Lower leg skin (tissue), 4 donors: ENCODE data around the gene GNS. TPM values are rescaled to one million over a fixed set of nuclear protein-coding genes. Genes with fewer than 3 reads are reported as not detected.

ENCODE experiments used
- DNase-seq, 2 donors: peaks; one replicate each; pipeline ENCODE4 v3.0.0-alpha.2; 2019; ENCODE audit warnings: low spot score in 2 of 2
- H3K4me3 ChIP-seq: fragments of 200-600 bp; sonication (generic); 2 replicates; pipeline ENCODE4 v1.5.1; 2017; ENCODE audit warnings: mild to moderate bottlenecking, low read depth; ENCODE audit not compliant: poor library complexity, severe bottlenecking
- CTCF ChIP-seq, 3 donors: fragments of 450-650 bp; IDR thresholded peaks; one replicate each; pipeline ENCODE4 v1.5.1; 2016; ENCODE audit warnings: antibody characterized with exemption in 3 of 3, mild to moderate bottlenecking in 3 of 3, moderate library complexity in 2 of 3
- POLR2A ChIP-seq, 2 donors: fragments of 450-650 bp; IDR thresholded peaks; one replicate each; pipeline ENCODE4 v1.6.1; 2016 to 2017; ENCODE audit warnings: antibody characterized with exemption in 2 of 2, mild to moderate bottlenecking in 1 of 2, moderate library complexity in 1 of 2
- WGBS, 2 donors: methylation state at CpG; one replicate each; pipeline ENCODE4 v1.1.5; 2018; 5-methylcytosine and 5-hydroxymethylcytosine counted together
- intact Hi-C: fragments of 100-400 bp; cut with DNase I; formaldehyde crosslinking; loops from one replicate; pipeline ENCODE4 v1.15.0; 2023; ENCODE audit warnings: low total_unique reads
- total RNA-seq, 4 donors: library from RNA; depleted of rRNA; stranded (reverse); fragments of >200 nt; gene quantifications; one replicate each; pipeline ENCODE4 v1.1.0, GENCODE V29; 2016

Gene GNS
- total RNA-seq, 4 donors from 2014 or later: 42.6 to 64.1 (median 50.1) TPM

GRCh38 chr12:64720884-64721283 lies 38.3 kb downstream of the GNS start:
- no peak overlapping the region for H3K4me3 ChIP-seq
- DNase-seq: no peak
- WGBS, 2 donors: 95 to 100% methylated on average over 1 of the region's 1 CpG
- TF ChIP-seq POLR2A (IDR thresholded peaks at IDR 0.05): no peak
- no peak for TF ChIP-seq CTCF (IDR thresholded peaks at IDR 0.05)
- intact Hi-C loops: no loop called here

- 70 to 76% methylated on average over 1 of the region's 1 CpG for WGBS, 2 donors
- TF ChIP-seq POLR2A (IDR thresholded peaks at IDR 0.05) (no peak), CTCF (IDR thresholded peaks at IDR 0.05) (no peak)
- H3K4me3 ChIP-seq: no peak overlapping the region
- DNase-seq: no peak
- intact Hi-C loops: no loop called here
Observed at GRCh38 chr12:64718649-64719048, 40.6 kb downstream of the GNS start.

- TF ChIP-seq CTCF (IDR thresholded peaks at IDR 0.05) (no peak), POLR2A (IDR thresholded peaks at IDR 0.05) (no peak)
- WGBS, 2 donors: 89 to 91% methylated on average over 6 of the region's 6 CpGs
- intact Hi-C loops: no loop called here
- no peak for DNase-seq
- no peak overlapping the region for H3K4me3 ChIP-seq
Observed at GRCh38 chr12:64716839-64717455, 42.3 kb downstream of the GNS start.

DNA sequence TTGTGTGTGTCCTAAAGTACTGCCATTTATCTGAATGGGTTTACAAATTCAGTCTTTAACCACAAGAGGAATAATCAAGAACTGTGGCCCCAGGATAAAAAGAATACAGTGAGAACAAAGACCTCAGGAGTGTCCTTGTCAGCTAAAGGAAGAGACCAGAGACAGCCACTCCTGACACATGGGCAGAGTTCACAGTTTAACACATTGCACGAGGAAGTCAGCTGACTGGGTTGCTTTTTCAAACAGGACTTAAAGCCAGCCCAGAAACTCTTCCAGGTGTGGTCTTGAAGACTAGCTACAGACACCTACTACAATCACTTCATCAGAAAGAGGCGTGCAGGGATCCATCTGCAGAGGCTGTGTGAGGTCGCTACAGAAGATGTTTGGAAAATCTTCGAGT lies 42.8 kb downstream of the GNS start:
- TF ChIP-seq POLR2A (IDR thresholded peaks at IDR 0.05) (no peak), CTCF (IDR thresholded peaks at IDR 0.05) (no peak)
- intact Hi-C loops: no loop called here
- H3K4me3 ChIP-seq: no peak overlapping the region
- 92 to 95% methylated on average over 4 of the region's 4 CpGs for WGBS, 2 donors
- no peak for DNase-seq

- intact Hi-C loops: no loop called here
- 83 to 89% methylated on average over 5 of the region's 5 CpGs for WGBS, 2 donors
- DNase-seq: no peak
- H3K4me3 ChIP-seq: no peak overlapping the region
- no peak for TF ChIP-seq CTCF (IDR thresholded peaks at IDR 0.05)
- no peak for TF ChIP-seq POLR2A (IDR thresholded peaks at IDR 0.05)
Observed at GRCh38 chr12:64714551-64714968, 44.6 kb downstream of the GNS start.

DNA sequence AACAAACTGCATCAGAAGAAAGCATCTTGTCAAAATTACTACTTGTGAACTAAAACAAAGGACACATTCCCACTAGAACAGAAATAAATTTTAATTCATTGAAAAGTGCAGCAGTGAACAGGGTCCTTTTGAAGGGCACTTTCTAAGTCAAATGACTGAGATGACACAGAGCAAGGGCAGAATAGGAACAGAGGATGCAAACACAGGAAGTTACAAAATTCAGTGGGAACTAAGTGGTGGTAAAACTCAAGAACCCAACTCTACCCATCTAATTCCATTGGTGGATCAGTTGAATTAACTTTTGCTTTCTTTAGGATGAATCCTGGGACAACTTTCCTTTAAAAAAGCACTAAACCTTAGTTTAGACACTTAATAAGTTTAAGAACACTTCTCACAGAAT lies 45.8 kb downstream of the GNS start:
- no peak for TF ChIP-seq POLR2A (IDR thresholded peaks at IDR 0.05)
- TF ChIP-seq CTCF (IDR thresholded peaks at IDR 0.05): no peak
- no peak overlapping the region for H3K4me3 ChIP-seq
- DNase-seq: no peak
- intact Hi-C loops: no loop called here
